ENCODE data around the gene TPGS1.

Gene TPGS1

DNA sequence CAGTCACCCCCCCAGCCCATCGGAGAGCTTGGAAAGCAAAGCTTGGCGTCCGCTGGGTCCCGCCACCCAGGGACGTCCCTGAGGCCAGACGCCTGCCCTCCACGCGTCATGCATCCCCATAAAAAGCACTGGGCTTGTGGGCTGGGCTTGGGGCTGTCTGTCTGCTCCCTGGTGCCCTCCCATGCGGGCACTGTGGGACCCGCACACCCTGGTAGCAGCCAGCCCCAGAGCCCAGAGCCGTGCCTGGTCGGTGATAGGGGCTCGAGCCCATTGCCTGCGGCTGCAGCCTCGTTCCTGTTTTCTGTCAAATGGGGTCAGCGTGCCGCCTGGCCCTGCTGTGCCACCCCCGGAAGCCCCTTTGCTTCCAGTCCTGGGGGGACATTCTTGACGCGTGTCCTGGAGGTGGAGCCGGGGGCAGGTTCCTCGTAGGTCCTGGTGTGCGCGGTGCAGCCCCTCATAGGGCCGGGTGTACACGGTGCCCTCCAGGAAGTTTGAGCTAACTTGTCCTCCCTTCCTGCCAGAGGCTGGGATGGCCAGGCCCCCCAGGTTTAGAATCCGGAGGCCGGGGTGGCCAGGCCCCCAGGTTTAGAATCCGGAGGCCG lies 32.2 kb downstream of the TPGS1 start:
- TF ChIP-seq ZNF274 (IDR thresholded peaks at IDR 0.05; ENCODE audit: low read depth, low read length): no peak
- H3K4me3 ChIP-seq (ENCODE audit: low read length): no peak overlapping the region

DNA sequence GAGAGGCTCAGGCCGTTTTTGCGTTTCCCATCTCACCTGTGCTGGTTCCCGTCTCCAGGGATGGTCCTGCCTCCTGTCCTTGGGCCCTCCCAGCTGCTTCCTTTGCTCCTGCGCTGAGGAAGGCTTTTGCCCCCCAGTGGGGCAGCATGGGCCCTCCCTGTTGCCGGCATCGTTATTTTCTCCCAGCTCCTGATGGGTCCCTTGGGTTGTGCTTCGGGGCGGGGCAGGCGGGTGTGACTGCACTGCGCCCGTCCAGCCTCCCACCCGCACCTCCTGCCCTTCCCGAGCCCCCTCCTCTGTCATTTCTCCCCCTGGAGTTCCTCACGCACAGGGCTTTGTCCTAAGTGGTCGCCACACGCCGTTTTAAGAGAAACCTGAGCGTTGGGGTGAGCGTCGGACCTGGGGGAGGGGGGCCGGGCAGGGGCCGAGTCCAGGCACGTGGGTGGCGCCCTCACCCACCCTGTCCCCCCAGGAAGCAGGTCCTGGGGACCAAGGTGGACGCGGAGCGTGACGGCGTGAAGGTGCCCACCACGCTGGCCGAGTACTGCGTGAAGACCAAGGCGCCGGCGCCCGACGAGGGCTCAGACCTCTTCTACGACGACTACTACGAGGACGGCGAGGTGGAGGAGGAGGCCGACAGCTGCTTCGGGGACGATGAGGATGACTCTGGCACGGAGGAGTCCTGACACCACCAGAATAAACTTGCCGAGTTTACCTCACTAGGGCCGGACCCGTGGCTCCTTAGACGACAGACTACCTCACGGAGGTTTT lies 33.8 kb downstream of the TPGS1 start:
- TF ChIP-seq ZNF274 (IDR thresholded peaks at IDR 0.05; ENCODE audit: low read depth, low read length): no peak
- no peak overlapping the region for H3K4me3 ChIP-seq (ENCODE audit: low read length)

DNA sequence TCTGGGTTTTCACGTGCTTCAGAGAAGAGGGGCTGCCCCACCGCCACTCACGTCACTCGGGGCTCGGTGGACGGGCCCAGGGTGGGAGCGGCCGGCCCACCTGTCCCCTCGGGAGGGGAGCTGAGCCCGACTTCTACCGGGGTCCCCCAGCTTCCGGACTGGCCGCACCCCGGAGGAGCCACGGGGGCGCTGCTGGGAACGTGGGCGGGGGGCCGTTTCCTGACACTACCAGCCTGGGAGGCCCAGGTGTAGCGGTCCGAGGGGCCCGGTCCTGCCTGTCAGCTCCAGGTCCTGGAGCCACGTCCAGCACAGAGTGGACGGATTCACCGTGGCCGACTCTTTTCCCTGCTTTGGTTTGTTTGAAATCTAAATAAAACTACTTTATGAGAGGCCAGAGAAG lies 34.4 kb downstream of the TPGS1 start:
- no peak for TF ChIP-seq ZNF274 (IDR thresholded peaks at IDR 0.05; ENCODE audit: low read depth, low read length)

GRCh38 chr19:542173-542866 lies 35.0 kb downstream of the TPGS1 start:
- TF ChIP-seq ZNF274 (IDR thresholded peaks at IDR 0.05; ENCODE audit: low read depth, low read length): no peak

More for the DNA sequence above, 34.4 kb downstream of the TPGS1 start:
- H3K4me3 ChIP-seq (ENCODE audit: low read length): no peak overlapping the region

DNA sequence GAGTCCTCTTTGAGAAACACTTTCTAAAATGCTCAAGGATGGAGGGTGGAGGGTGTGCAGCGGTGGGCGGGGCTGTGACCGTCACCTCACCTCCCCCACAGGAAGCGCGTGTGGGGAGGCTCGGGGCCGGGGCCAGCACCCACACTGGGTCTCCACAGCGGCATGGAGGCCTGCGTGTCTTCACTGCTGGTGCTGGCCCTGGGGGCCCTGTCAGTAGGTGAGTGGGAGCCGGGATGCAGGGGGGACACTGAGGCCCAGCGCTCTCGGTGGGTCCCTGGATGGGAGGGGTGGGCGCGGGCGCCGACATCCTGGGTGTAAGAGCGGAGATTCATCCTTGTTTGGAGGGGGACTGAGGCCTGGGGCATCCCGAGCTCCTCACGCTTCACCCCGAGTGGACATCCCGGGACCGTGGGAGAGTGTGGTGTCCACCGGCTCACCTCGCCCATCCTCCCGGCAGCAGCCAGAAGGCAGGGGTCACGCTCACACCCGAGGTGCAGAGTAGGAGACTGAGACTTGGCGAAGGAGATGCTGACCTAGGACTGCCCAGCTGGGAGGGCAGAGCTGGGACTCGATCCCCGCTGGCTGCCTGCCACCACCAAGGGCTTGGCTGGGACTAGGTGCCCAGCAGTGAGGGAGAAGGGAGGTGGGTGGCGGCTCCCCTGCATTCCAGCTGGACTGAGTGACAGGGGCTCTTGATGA lies 36.8 kb downstream of the TPGS1 start, which contains the start of gene GZMM:
Gene GZMM (plus strand): TSS at position 144 of the 699 bp plus-strand sequence. CDS start 19 bp downstream, at position 163.
- no peak for TF ChIP-seq ZNF274 (IDR thresholded peaks at IDR 0.05; ENCODE audit: low read depth, low read length)

More at GRCh38 chr19:542173-542866, 35.0 kb downstream of the TPGS1 start:
- H3K4me3 ChIP-seq (ENCODE audit: low read length): no peak overlapping the region

DNA sequence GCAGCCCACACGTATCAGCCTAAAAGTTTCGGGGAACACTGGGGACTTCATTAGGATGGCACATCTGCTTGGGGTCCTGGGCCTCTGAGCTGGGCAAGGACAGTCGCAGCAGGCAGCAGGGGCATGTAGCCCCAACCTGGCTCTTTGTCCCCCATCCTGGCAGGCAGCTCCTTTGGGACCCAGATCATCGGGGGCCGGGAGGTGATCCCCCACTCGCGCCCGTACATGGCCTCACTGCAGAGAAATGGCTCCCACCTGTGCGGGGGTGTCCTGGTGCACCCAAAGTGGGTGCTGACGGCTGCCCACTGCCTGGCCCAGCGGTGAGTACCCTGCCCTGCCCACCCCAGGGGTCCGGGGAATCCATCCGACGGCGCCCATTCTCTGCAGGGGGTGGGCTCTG lies 39.8 kb downstream of the TPGS1 start:
- no peak for TF ChIP-seq ZNF274 (IDR thresholded peaks at IDR 0.05; ENCODE audit: low read depth, low read length)
- no peak overlapping the region for H3K4me3 ChIP-seq (ENCODE audit: low read length)

More for the DNA sequence above, 36.8 kb downstream of the TPGS1 start, which contains the start of gene GZMM:
- no peak within 1 kb of the TSS for H3K4me3 ChIP-seq (ENCODE audit: low read length)

DNA sequence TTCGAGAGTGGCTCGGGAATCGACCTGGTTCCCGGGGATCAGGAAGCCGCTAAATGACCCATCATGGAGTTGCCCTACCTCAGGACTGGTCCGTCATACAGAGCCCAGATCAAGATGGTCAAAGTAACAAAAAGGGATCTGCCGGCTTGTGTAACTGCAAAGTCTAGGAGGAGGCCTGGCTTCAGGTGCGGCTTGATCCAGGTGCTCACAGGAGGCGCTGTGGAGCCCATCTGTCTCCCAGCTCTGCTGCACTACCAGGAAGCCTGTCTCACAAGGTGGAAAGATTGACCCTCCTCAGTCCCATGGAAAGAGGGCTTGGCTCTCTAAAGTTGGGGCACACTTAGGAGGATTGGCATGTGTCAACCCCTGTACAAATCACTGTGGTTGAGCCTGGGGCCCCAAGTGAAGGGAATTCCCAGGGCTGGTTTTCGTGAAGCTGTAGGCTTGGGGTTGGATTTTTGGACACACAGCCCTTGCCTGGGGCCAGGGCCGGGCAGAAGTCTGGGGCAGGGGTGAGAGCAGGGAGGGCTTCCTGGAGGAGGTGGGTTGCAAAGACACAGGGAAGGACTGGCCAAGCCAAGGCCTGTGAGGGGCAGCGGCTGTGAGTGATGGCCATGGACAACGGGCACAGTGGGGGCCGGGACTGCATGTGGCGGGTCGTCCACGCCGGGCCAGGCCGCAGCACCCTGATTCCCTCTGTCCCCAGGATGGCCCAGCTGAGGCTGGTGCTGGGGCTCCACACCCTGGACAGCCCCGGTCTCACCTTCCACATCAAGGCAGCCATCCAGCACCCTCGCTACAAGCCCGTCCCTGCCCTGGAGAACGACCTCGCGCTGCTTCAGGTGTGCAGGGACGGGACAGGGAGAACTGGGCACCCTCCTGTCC lies 40.8 kb downstream of the TPGS1 start:
- no peak overlapping the region for H3K4me3 ChIP-seq (ENCODE audit: low read length)
- no peak for TF ChIP-seq ZNF274 (IDR thresholded peaks at IDR 0.05; ENCODE audit: low read depth, low read length)

GRCh38 chr19:548886-549830 lies 41.9 kb downstream of the TPGS1 start:
- H3K4me3 ChIP-seq (ENCODE audit: low read length): no peak overlapping the region
- TF ChIP-seq ZNF274 (IDR thresholded peaks at IDR 0.05; ENCODE audit: low read depth, low read length): no peak

GRCh38 chr19:554817-555216 lies 47.5 kb downstream of the TPGS1 start:
- no peak for TF ChIP-seq ZNF274 (IDR thresholded peaks at IDR 0.05; ENCODE audit: low read depth, low read length)
- no peak overlapping the region for H3K4me3 ChIP-seq (ENCODE audit: low read length)

DNA sequence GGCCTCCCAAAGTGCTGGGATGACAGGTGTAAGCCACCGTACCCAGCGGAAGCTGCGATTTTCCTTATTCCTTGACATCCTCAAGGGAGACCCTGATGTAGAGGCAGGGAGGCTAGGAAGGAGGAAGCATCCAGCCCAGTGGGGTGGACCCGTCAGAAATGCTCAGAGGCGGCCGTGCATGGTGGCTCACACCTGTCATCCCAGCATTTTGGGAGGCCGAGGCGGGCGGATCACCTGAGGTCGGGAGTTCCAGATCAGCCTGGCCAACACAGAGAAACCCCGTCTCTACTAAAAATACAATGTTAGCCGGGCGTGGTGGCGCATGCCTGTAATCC lies 48.1 kb downstream of the TPGS1 start:
- H3K4me3 ChIP-seq (ENCODE audit: low read length): no peak overlapping the region
- no peak for TF ChIP-seq ZNF274 (IDR thresholded peaks at IDR 0.05; ENCODE audit: low read depth, low read length)

DNA sequence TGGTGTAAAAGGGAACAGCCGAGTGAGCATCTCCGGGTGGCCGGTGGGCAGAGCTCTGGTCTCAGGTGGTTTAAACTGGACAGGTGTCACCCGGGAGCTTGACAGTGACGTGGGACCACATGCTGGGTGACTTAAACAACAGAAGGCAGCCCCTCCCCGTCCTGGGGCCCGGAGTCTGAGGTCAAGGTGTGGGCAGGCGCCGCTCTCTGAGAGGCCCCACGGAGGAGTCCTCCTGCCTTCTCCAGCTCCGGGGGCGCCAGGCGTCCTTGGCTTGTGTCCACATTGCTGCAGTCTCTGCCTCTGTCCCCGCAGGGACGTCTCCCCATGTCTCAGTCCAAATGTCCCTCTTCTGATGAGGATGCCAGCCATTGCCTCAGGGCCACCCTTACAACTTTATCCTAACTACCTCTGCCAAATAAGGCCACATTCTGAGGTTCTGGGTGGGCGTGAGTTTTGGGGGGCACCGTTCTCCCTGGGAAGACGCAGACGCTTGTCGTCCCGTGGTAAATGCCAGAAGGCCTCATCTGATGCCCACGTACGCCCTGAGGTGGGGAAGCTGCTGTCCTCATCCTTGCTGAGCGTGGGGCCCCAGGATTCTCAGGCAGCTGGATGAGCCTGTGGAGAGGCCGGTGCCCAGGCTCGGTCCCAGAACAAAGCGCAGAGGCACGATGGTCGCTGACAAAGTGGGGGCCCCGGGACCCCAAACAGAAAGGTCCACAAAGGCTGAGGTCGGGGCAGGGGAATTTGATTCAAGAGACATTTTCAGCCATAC lies 49.5 kb downstream of the TPGS1 start:
- TF ChIP-seq ZNF274 (IDR thresholded peaks at IDR 0.05; ENCODE audit: low read depth, low read length): no peak

More for the DNA sequence above, 49.5 kb downstream of the TPGS1 start:
- no peak overlapping the region for H3K4me3 ChIP-seq (ENCODE audit: low read length)
